BLaER1 (cell line): ENCODE data around the gene MAT2B.
A peak's percentile ranks its signal among the peaks of the same experiment; 100 is the strongest.

Experiments
- H3K27ac ChIP-seq: shearing (Covaris generic); formaldehyde crosslinking; 2 replicates; pipeline ENCODE4 v1.8.1; 2022
- H3K27me3 ChIP-seq: shearing (Covaris generic); formaldehyde crosslinking; 2 replicates; pipeline ENCODE4 v1.8.1; 2022
- H3K36me3 ChIP-seq: shearing (Covaris generic); formaldehyde crosslinking; 2 replicates; pipeline ENCODE4 v1.8.1; 2022
- H3K4me1 ChIP-seq: shearing (Covaris generic); formaldehyde crosslinking; 2 replicates; pipeline ENCODE4 v1.8.1; 2022
- H3K4me2 ChIP-seq: shearing (Covaris generic); formaldehyde crosslinking; 2 replicates; pipeline ENCODE4 v1.8.1; 2022
- H3K4me3 ChIP-seq: shearing (Covaris generic); formaldehyde crosslinking; 2 replicates; pipeline ENCODE4 v1.8.1; 2022
- H3K9ac ChIP-seq: shearing (Covaris generic); formaldehyde crosslinking; 2 replicates; pipeline ENCODE4 v1.8.1; 2022
- H3K9me3 ChIP-seq: shearing (Covaris generic); formaldehyde crosslinking; 2 replicates; pipeline ENCODE4 v1.8.1; 2022
- H4K20me1 ChIP-seq: shearing (Covaris generic); formaldehyde crosslinking; 2 replicates; pipeline ENCODE4 v1.8.1; 2022
- Cebpa-rat ChIP-seq: shearing (Covaris generic); IDR thresholded peaks from 2 replicates; pipeline ENCODE4 v1.8.1; 2022

The MAT2B gene

GRCh38 chr5:163505368-163506094, at the start of gene MAT2B:
MAT2B (plus strand) TSS chr5:163505619; CDS start chr5:163505687, 68 bp downstream.
- H3K9me3 ChIP-seq = no peaks in the 10 kb centered on the region
- TF ChIP-seq Cebpa-rat = no peak
- peak within 1 kb of the TSS; percentile 92 for H3K9ac ChIP-seq
- peak within 1 kb of the TSS; percentile 90 for H3K27ac ChIP-seq
- peak within 1 kb of the TSS; percentile 72 for H3K4me3 ChIP-seq
- peaks cover 49% of the 10 kb centered on the region for H4K20me1 ChIP-seq
- H3K4me1 ChIP-seq = peaks cover 45% of the 10 kb centered on the region
- H3K27me3 ChIP-seq = no peaks in the 10 kb centered on the region
- H3K36me3 ChIP-seq = peaks cover 19% of the 10 kb centered on the region
- peak within 1 kb of the TSS; percentile 95 for H3K4me2 ChIP-seq

GRCh38 chr5:163456029-163456589, 49.3 kb upstream of the MAT2B start:
- Histone ChIP-seq H3K36me3 (peaks cover 52% of the 10 kb centered on the region), H3K9me3 (no peaks in the 10 kb centered on the region), H3K9ac (no peak overlapping the region), H4K20me1 (peaks cover 8% of the 10 kb centered on the region; the same call in 1 of the 2 replicates), H3K4me2 (no peak overlapping the region), H3K4me3 (no peak overlapping the region), H3K27me3 (no peaks in the 10 kb centered on the region), H3K27ac (no peak overlapping the region), H3K4me1 (peaks cover 16% of the 10 kb centered on the region)
- no peak for TF ChIP-seq Cebpa-rat

GRCh38 chr5:163456840-163457239, 48.6 kb upstream of the MAT2B start:
- H3K36me3 ChIP-seq = peaks cover 45% of the 10 kb centered on the region
- H3K27me3 ChIP-seq = no peaks in the 10 kb centered on the region
- no peaks in the 10 kb centered on the region for H3K9me3 ChIP-seq
- H3K27ac ChIP-seq = no peak overlapping the region
- H3K9ac ChIP-seq = no peak overlapping the region
- no peak for TF ChIP-seq Cebpa-rat
- 0 out of 2 replicates have a peak, but pooled peaks cover 3% of the 10 kb centered on the region for H4K20me1 ChIP-seq
- peaks cover 17% of the 10 kb centered on the region for H3K4me1 ChIP-seq
- H3K4me2 ChIP-seq = no peak overlapping the region; the same call in 1 of the 2 replicates
- no peak overlapping the region for H3K4me3 ChIP-seq

GRCh38 chr5:163458778-163459385, 46.5 kb upstream of the MAT2B start:
- no peak for TF ChIP-seq Cebpa-rat
- H3K27ac ChIP-seq = peak overlapping the region; percentile 95
- no peaks in the 10 kb centered on the region for H3K9me3 ChIP-seq
- H3K36me3 ChIP-seq = peaks cover 30% of the 10 kb centered on the region
- H3K4me1 ChIP-seq = peaks cover 34% of the 10 kb centered on the region
- H3K27me3 ChIP-seq = no peaks in the 10 kb centered on the region
- H3K4me2 ChIP-seq = peak overlapping the region; percentile 84
- H3K9ac ChIP-seq = peak overlapping the region; percentile 94
- H4K20me1 ChIP-seq = no peaks in the 10 kb centered on the region
- H3K4me3 ChIP-seq = peak overlapping the region; percentile 79

- peaks cover 29% of the 10 kb centered on the region for H3K36me3 ChIP-seq
- TF ChIP-seq Cebpa-rat = no peak
Observed at GRCh38 chr5:163459462-163459818, 46.0 kb upstream of the MAT2B start.

GRCh38 chr5:163459819-163460561, 45.4 kb upstream of the MAT2B start, which contains the start of gene NUDCD2:
NUDCD2 (minus strand) TSS chr5:163460102; CDS start chr5:163460050, 52 bp downstream.
- Histone ChIP-seq H3K9me3 (no peaks in the 10 kb centered on the region), H3K4me1 (peaks cover 34% of the 10 kb centered on the region), H3K36me3 (peaks cover 27% of the 10 kb centered on the region), H3K27me3 (no peaks in the 10 kb centered on the region), H3K4me2 (peak within 1 kb of the TSS; percentile 84), H4K20me1 (no peaks in the 10 kb centered on the region), H3K9ac (peak within 1 kb of the TSS; percentile 94), H3K4me3 (peak within 1 kb of the TSS; percentile 79), H3K27ac (peak within 1 kb of the TSS; percentile 95)
- no peak for TF ChIP-seq Cebpa-rat

More at GRCh38 chr5:163459462-163459818, 46.0 kb upstream of the MAT2B start:
- H3K9ac ChIP-seq = peak overlapping the region; percentile 94
- H3K4me2 ChIP-seq = peak overlapping the region; percentile 84
- H3K4me1 ChIP-seq = peaks cover 34% of the 10 kb centered on the region
- H3K27me3 ChIP-seq = no peaks in the 10 kb centered on the region
- H3K4me3 ChIP-seq = peak overlapping the region; percentile 79
- no peaks in the 10 kb centered on the region for H4K20me1 ChIP-seq
- H3K9me3 ChIP-seq = no peaks in the 10 kb centered on the region
- H3K27ac ChIP-seq = peak overlapping the region; percentile 95

GRCh38 chr5:163460562-163461171, 44.8 kb upstream of the MAT2B start, which contains the start of gene HMMR:
HMMR (plus strand) TSS chr5:163460632; CDS start chr5:163460693, 61 bp downstream.
- TF ChIP-seq Cebpa-rat = no peak
- H3K27me3 ChIP-seq = no peaks in the 10 kb centered on the region
- no peaks in the 10 kb centered on the region for H3K9me3 ChIP-seq
- H3K4me2 ChIP-seq = peak within 1 kb of the TSS; percentile 84
- H3K9ac ChIP-seq = peak within 1 kb of the TSS; percentile 94
- H3K4me1 ChIP-seq = peaks cover 34% of the 10 kb centered on the region
- H4K20me1 ChIP-seq = no peaks in the 10 kb centered on the region
- peak within 1 kb of the TSS; percentile 79 for H3K4me3 ChIP-seq
- peak within 1 kb of the TSS; percentile 95 for H3K27ac ChIP-seq
- peaks cover 27% of the 10 kb centered on the region; the same call in 1 of the 2 replicates for H3K36me3 ChIP-seq

GRCh38 chr5:163463063-163463435, 42.4 kb upstream of the MAT2B start:
- peaks cover 27% of the 10 kb centered on the region for H3K4me1 ChIP-seq
- H3K27ac ChIP-seq = no peak overlapping the region
- H4K20me1 ChIP-seq = no peaks in the 10 kb centered on the region
- H3K4me2 ChIP-seq = peak overlapping the region; percentile 83
- no peaks in the 10 kb centered on the region for H3K27me3 ChIP-seq
- TF ChIP-seq Cebpa-rat = no peak
- H3K4me3 ChIP-seq = no peak overlapping the region
- H3K9me3 ChIP-seq = no peaks in the 10 kb centered on the region
- H3K9ac ChIP-seq = no peak overlapping the region
- H3K36me3 ChIP-seq = peaks cover 26% of the 10 kb centered on the region

GRCh38 chr5:163467682-163468081, 37.7 kb upstream of the MAT2B start:
- Histone ChIP-seq H4K20me1 (no peaks in the 10 kb centered on the region), H3K4me3 (no peak overlapping the region), H3K9me3 (no peaks in the 10 kb centered on the region), H3K9ac (no peak overlapping the region), H3K4me1 (peaks cover 8% of the 10 kb centered on the region; the same call in 1 of the 2 replicates), H3K27me3 (no peaks in the 10 kb centered on the region), H3K4me2 (no peak overlapping the region), H3K27ac (no peak overlapping the region), H3K36me3 (peaks cover 71% of the 10 kb centered on the region)
- no peak for TF ChIP-seq Cebpa-rat
